Tongue (tissue), 2 donors: Measurements from ENCODE around the gene PRADC1. TPM values are rescaled to one million over a fixed set of nuclear protein-coding genes. Genes with fewer than 3 reads are reported as not detected.

Source experiments
- DNase-seq: peaks from one replicate; pipeline ENCODE4 v3.0.0-alpha.2; 2015
- total RNA-seq: library from RNA; depleted of rRNA; stranded (reverse); fragments of >200 nt; gene quantifications from one replicate; pipeline ENCODE4 v1.2.3, GENCODE V29; 2014

The PRADC1 gene
- total RNA-seq, 1 donor from 2014 or later = 49.1 TPM

GRCh38 chr2:73258913-73259215 is 25.8 kb upstream of the PRADC1 start:
- DNase-seq = no peak

DNA sequence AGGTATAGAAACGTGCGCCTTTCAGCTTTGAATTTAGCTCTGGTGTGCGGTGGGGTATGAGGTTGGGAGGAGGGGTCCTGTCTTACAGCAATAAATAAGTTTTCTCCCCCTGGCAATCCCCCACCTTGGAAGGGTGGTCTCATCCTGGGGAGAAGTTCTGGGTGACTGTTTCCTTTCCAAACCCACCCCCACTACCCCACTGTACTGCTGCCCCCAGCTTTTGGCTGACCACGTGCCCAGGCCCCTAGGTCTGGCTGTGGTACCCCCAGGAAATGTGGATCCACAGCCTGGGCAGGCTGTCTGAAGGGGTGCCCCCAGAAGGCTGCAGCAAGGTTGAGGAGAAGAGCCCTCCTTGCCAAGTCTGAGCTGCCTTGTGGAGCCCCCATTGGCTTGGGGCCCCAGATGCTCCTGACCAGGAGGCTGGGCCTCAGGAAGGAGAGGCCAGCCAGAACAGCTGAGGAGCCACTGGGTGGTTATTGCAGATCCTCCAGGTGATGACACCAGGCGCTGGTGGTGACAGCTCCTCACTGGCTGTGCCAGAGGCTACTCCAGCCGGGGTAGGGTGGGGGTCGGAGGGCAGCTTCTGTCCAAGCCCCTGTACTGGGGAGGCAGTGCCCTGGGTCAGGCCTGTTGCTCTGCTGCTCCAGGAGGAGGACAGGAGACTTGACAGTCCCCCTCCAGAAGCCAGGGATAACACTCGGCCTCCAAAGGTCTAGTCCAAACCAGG is 25.3 kb upstream of the PRADC1 start:
- no peak for DNase-seq

- DNase-seq = no peak
Measured at GRCh38 chr2:73257425-73258125, 24.5 kb upstream of the PRADC1 start.

- DNase-seq = no peak
Measured at GRCh38 chr2:73257021-73257420, 24.0 kb upstream of the PRADC1 start.

DNA sequence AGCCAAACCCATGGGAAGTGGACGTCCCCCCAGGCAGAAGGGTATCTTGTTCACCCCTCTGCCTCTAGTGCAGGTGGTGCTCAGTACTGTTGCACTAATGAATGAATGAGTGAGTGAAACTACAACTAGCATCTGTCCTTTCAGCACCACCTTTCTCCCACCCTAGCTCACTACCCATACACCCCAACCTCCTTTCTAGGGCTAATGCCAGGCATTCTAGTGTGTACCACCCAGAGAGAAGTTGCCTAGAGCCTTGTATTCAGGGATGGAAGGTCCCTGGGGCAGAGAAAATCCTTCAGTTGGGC is 23.5 kb upstream of the PRADC1 start:
- no peak for DNase-seq

GRCh38 chr2:73255907-73256617 is 23.0 kb upstream of the PRADC1 start:
- no peak for DNase-seq

GRCh38 chr2:73255007-73255644 is 22.1 kb upstream of the PRADC1 start:
- no peak for DNase-seq

DNA sequence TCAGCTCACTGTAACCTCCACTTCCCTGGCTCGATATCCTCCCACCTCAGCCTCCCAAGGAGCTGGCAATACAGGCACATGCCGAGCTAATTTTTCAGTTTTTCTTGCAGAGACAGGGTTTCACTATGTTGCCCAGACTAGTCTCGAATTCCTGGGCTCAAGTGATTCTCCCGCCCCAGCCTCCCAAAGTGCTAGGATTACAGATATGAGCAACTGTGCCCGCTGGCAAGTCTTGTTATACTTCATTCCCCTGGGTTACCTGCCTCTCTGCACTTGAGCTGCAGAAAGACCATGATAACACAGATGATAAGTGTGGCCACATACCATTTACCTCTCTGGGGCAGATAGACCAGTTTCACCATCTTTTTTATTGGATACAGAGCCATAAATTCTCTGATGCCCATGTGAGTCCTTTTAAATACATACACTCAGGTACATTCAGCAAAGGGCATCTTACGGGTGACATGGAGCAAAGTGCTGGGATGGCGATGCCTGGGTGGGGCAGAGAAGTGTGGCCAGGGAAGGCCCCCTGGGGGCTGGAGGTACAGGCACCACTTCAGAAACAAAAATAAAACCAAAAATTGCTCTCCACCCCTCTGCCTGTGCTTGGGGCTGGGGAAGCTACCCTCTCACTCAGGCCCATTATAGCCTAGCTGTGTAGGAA is 21.4 kb upstream of the PRADC1 start:
- no peak for DNase-seq

DNA sequence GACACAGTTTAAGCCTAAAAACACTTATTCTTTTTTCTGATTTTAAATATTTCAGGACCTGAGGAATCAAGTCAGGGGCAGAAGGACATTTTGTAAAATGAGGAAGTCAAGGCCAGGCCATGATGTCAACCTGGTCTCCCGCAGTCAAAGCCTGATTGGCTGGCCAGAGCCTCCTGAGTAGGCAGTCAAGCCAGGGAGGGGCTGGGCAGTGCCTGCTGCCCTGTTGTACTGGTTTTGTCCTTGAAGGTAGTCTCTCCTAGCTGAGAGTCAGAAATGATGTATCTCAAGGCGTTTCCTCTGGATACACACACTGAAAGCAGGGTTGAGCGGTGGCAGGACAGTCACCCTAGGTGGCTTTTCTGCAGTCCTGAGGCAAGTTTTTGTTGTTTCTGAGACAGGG is 20.9 kb upstream of the PRADC1 start:
- DNase-seq = no peak

DNA sequence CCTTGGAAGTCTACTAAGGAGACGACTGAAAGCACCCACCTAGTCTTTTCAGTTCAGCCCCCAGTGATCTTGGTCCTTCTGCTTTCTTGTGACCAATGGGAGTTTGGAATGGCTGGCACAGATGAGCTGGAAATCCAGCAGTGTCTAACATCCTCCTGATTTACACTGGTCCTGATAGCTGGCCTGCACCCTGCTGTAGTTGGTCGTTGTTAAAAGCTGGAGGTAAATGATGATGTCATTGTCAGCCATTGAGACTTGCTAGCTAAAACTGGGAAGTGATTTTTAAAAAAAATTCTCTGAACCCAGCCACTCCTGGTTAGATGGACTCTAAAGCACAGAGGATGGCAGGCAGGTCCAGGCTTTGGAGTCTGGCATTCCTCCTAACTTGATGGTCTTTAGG is 20.4 kb upstream of the PRADC1 start:
- no peak for DNase-seq

DNA sequence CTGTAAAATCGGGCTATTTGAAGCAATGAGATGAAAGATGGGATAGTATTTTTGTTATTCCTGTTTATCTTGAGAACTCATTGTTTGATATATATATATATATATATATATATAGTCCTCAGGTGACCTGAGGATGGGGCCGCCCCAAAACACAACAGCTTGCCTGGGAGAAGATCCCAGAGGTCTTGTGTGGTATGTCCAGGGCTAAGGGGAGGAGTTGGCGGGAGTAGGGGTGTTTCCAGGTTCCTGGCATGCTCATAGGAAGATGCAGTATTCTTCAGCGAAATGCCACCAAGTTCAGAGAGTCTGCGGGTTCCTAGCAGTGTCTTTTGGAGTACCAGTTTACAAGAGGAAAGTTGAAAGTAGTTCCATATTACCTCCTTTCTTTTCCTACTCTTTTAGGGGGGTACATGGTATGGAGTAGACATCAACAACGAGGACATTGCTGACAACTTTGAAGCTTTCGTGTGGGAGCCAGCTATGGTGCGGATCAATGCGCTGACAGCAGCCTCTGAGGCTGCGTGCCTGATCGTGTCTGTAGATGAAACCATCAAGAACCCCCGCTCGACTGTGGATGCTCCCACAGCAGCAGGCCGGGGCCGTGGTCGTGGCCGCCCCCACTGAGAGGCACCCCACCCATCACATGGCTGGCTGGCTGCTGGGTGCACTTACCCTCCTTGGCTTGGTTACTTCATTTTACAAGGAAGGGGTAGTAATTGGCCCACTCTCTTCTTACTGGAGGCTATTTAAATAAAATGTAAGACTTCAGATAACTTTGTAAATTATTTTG is 19.4 kb upstream of the PRADC1 start:
- no peak for DNase-seq

DNA sequence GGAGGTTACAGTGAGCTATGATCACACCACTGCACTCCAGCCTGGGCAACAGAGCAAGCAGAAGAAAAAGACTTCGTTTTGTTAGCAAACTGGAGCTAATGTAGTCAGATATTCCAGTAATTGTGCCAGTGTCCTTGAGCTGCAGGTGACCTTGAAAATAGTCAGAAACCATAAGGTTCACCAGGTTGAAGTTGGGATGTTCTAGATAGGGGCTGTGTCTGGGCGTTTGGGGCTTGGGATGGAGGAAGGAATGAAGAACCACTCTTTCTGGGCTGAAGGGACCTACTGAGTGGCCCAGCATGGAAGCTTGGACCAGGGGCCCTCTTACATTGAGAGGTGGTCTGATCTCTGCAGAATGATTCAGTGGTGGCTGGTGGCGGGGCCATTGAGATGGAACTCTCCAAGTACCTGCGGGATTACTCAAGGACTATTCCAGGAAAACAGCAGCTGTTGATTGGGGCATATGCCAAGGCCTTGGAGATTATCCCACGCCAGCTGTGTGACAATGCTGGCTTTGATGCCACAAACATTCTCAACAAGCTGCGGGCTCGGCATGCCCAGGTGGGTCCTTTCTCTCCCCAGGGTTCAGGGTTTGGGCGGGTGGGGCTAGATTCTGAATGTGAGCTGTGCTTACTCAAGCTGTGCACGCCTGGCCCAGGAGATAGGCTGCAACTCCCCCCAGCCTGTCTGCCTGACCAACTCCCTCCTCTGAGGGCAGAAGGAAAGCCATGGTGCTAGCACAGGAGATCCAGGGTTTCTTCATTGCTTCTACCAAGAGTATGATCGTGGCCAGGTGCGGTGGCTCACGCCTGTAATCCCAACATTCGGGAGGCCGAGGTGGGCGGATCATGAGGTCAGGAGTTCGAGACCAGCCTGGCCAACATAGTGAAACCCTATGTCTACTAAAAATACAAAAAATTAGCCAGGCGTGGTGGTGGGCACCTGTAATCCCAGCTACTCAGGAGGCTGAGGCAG is 18.1 kb upstream of the PRADC1 start:
- peak; percentile 23 for DNase-seq

DNA sequence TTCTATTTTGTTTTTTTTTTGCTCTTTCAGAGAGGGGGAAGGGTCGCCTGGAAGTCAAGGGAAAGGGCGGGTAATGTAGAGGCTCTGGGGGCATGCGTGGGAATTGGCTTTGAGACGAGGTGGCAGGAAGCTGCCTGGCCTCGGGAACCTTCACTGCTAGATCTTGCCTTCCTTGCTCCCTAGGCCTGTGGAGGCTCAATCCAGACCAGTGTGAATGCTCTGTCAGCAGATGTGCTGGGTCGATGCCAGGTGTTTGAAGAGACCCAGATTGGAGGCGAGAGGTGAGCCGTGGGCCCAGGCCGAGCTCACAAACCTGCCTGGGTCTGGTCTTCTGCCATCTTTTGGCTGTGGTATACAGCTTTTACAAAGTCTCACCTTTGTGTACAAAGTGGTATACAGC is 16.6 kb upstream of the PRADC1 start:
- DNase-seq = no peak

- DNase-seq = no peak
Measured at GRCh38 chr2:73246850-73247249, 13.8 kb upstream of the PRADC1 start.

DNA sequence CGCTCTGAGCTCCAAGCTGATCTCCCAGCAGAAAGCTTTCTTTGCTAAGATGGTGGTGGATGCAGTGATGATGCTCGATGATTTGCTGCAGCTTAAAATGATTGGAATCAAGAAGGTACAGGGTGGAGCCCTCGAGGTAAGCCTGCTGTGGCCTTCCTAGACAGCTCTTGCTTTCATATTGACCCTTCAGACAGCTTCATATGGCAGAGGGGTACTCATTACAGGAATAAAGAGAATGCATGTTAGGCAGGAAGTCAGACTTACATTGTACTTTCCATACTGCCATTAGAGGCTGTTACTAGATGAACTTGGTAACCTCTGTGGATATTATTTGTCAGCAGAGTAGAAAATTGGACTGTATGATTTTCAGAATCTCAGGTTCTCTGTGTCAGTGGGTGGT is 11.5 kb upstream of the PRADC1 start:
- no peak for DNase-seq

- no peak for DNase-seq
Measured at GRCh38 chr2:73243884-73244570, 11.0 kb upstream of the PRADC1 start.

GRCh38 chr2:73239776-73240175 is 6.7 kb upstream of the PRADC1 start:
- no peak for DNase-seq

GRCh38 chr2:73238976-73239375 is 5.9 kb upstream of the PRADC1 start:
- no peak for DNase-seq

DNA sequence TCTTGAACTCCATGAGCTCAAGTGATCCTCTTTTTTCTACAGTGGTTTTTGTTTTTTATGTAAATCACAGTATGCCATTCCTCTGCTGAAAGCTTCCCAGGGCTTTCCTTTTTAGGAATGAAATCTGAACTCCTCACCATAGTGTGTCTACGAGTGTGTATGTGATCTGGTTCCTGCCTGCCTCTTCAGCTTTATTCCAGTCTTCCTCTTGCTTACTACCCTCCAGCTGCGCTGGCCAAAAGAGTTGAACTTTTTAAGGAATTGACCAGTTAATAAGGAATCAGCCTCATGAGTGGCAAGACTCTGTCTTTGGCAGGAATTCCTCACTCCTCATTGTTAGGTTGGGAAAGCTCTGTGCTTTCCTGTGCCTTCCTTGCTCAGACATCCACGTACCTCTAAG is 5.1 kb upstream of the PRADC1 start:
- DNase-seq = no peak

- no peak for DNase-seq
Measured at GRCh38 chr2:73237168-73237567, 4.1 kb upstream of the PRADC1 start.
